HG02798 (cell line): ENCODE results near the gene STK17A.
"Not testable (repeated sequence)": the region's sequence is repeated elsewhere in the genome, so short reads cannot be mapped to it uniquely, and the experiment has no call there.

Source experiments
- ATAC-seq: cut with Tn5 transposase; IDR thresholded peaks from one replicate; pipeline ENCODE4 v1.9.1; 2021; ENCODE audit warnings: mild to moderate bottlenecking; ENCODE audit not compliant: unreplicated experiment, poor library complexity

STK17A gene

DNA sequence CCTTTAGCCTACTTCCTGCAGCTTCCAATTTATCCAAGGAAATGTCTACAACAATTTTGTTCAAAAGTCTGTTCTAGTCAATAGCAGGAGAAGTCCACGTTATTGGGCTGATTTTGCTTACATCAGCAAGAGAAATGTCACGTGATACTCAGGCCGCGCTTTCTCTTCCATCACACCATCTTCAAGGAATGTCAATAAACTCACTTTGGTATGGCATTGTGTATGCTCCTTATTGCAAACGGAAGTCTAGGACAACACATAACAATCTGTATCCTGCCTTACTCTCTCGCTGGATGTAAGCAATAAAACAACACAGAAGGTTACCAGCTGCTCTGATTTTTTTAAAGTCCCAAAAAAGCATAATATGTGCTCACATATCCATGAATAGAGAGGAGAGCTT, 17.1 kb upstream of the STK17A start:
- ATAC-seq = no peak

DNA sequence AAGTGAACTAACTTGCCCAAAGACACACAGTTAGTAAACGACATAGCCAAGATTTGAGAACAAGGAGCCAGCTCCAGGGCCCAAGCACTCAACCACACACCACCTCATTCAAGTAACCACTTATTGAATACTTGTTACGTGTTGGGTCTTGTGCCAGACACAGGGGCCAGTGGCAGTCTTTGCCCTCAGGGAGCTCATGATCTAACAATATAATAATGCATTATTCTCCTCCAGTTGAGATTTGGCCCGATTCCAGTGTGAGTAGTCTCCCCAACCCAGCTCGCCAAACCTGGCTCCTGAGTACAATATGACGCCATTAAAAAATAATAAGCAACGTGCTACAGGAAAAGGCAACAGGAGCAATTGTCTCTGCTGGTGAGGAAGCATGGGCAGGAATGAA, 14.4 kb upstream of the STK17A start:
- no peak for ATAC-seq

DNA sequence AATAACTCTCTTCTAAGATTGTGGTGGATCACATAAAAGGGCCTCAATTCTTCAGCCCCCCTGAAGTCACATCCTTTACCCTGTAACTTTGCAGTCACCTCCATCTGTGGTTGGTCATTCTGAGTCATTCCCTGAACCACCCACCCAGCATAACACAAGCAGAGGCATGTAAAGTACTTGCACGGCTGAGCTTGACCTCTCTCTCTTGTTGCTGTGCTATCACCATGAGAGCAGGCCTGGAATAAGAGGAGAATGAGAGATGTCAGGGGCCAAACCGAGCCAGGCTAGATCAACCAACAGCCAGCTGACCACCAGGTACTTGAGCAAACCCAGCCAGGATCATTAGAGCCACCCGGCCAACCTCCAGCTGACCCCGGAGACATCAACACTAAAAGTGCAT, 13.5 kb upstream of the STK17A start:
- peak; percentile 75 for ATAC-seq

DNA sequence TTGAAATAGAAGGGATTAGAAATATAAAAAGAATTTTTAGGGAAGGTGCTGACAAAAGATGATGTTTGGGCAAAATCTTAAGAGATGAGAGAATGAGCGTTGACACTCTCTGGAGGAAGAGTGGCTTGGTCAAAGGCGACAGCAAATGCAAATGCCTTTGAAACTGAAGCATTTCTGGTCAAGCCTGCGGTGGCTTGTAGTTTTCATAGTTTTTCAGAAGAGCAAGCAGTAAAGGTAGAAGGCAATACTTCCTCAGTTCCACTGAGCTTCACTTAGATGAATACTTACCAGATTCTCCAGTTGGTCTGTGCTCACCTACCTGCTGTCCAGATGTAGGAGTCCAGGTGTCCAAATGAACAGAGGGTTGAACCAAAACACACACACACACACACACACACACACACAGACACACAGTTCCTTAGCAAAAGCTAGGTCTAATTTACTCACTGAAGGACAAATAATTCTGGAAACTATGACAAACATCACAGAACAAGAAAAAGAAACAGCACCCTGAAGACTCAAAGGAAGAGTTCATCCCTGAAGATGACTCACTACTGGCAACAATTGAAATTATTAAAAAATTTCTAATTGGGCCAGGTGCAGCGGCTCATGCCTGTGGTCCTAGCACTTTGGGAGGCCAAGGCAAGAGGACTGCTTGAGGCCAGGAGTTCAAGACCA, 12.1 kb upstream of the STK17A start:
- peak; percentile 85 for ATAC-seq

DNA sequence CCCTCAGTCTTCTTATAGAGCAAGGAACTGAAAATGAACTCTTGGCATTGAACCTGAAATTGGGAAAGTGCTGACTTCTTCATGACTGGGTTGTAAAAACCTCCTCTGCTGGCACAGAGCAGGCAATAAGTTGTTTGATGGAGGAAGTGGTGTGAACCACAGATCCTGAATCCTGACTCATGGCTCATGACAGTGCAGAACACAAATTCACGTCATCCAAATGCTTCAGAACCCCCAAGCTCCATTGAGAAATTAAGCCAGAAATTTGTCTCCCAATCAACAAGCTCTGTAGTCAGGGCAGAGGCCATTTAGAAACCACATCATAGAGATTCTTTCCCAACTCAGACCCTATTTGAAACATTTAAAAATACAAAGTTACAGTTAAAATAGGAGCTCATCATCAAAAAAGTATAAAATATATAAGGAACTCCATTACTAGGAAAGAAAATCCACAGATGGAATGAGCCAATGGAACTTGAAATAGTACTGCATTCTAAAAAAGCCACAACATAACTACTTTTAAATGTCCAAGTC, 10.3 kb upstream of the STK17A start:
- no peak for ATAC-seq

DNA sequence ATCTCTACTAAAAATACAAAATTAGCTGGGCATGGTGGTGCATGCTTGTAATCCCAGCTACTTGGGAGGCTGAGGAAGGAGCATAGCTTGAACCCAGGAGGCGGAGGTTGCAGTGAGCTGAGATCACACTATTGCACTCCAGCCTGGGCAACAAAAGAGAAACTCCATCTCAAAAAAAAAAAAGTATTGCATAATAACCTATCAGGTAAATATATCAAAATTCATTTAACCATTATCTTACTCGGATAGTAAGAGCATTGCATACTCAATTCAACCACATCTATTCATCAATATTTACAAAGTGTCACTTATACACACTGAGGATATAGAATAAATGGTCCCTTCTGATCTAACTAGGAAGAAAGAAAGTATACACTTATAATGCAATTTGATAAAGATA, 9.1 kb upstream of the STK17A start:
- ATAC-seq = not testable (repeated sequence)

DNA sequence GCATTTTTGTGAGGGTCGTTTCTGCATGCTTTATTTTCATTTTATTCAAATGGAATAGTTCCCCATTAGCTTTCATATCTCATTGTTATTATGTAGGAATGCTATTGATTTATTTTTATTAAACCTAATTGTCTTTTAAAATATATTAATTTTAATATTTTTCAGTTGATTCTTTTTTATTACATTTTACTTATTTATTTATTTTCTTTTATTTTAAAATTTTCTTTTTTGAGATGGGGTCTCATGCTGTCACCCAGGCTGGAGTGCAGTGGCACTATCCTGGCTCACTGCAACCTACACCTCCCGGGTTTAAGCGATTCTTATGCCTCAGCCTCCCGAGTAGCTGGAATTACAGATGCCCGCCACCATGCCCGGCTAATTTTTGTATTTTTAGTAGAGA, 7.4 kb upstream of the STK17A start:
- no peak for ATAC-seq

DNA sequence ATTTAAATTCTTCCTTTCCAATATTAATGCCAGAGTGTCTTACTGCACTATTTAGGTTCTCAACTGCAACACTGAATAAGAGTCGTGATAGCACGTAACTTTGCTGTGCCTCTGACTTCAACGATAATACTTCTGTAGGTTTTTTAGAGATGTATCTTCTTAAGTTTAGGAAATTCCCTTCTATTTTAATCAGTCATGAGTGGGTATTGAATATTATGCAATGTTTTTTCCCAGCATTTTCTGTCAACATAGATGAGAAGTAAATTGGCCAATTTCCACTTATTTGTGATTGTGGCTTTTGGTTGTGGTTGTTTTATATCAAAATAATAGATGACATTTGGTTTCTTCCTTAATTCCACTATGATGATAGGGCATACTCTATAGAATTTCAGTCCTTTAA, 6.7 kb upstream of the STK17A start:
- ATAC-seq = no peak

DNA sequence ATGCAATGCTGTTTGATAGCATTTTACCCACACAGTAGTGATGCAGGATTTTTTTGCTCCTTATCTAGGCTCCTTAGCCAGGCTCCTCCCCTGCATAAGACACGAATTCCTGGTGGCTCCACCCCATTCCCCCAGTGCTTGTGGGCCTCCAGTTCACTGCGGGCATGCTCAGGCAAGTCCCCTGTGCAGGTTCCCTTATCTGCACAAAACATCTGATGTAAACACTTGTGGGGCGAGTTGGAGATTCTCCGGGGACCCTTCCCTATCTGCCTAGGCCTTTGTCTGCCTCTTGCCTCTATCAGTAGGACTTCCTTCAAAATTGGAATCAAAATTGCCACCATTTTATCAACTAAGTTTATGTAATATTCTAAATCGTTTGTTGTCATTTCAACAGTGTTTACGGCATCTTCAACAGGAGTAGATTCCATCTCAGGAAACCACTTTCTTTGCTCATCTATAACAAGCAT, 5.4 kb upstream of the STK17A start:
- no peak for ATAC-seq

DNA sequence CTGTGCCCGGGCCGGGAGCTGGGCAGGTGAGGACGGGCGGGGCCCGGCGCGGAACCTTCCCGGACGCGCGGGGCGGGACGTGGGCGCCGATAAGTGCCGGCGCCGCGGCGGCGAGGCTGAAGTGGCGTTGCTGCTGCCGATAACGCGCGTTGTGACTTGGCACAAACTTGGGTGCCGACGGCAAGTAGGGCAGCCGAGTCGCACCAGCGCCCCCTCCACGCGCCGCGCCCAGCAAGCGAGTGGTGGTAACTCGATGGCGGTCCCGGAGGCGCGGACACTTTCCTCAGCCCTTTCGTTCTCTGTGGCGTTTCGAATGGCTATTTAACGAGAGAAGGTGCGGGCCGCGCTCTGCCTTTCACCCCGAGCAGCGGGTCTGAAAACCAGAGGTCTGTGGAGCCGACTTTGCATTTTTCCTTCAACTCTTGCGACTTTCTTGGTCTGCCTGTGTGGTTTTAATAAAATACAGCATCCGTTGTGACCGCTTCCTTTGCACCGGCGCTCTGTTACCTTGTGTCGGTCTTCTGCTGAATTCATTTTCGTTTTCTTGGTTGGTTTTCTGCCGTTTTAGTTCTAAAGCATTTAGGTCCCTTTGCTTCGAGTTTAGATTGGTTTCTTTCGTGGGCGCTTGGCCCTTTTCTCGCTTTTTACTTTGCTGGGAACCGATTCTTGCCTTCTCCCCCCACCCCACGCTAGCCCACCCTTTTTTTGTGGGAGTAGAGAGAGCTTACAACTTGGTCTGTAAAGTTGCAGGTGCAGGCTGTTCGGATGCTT, 701 bp downstream of the STK17A start:
- peak; percentile 26 for ATAC-seq

DNA sequence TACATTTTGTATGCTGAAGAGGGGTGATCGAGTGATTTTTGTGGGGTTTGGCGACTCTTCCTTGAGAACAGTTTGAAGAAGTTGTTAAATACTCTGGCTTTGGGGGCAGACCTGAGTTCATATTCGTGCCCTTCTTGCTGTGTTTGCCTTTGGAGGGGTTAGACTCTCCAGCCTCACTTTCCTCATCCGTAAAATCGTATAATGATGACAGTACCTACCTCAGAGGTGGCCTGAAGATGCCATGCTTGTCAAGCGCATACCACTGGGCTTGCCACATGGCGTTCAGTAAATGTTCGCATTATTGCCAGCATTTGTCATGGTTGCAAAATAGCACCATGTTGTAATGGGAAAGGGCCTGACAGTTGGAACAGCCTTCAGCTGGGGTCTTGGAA, 1.3 kb downstream of the STK17A start:
- ATAC-seq = no peak

DNA sequence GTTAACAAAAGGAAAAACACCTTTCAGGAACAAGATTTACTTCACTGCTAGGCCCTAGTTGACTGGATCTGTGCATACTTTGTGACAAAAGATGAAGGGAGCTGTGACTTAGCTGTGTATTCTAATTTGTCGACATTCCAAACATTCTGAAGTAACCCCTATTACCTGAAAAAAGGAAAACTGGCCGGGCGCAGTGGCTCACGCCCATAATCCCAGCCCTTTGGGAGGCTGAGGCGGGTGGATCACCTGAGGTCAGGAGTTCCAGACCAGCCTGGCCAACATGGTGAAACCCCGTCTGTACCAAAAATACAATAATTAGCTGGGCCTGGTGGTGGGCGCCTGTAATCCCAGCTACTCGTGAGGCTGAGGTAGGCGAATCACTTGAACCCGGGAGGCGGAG, 1.8 kb downstream of the STK17A start:
- ATAC-seq = not testable (repeated sequence)

DNA sequence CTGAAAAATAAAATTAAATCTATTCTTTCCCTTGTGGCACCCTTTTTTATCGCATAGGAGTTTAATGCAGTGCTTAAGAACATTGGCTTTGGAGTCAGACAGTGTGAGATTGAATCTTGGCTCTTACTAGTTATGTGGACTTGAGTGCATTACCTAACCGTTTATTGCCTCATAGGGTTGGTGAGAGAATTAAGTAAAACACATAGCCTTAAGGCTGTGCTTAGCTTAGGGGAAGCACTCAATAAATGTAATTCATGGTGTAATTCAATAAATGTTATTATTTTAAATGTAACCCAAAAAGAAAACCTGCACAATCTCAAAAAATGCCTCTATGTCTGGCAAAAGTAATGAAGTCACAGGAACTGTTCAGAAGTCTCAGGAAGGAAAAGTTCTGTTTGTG, 2.7 kb downstream of the STK17A start:
- no peak for ATAC-seq

DNA sequence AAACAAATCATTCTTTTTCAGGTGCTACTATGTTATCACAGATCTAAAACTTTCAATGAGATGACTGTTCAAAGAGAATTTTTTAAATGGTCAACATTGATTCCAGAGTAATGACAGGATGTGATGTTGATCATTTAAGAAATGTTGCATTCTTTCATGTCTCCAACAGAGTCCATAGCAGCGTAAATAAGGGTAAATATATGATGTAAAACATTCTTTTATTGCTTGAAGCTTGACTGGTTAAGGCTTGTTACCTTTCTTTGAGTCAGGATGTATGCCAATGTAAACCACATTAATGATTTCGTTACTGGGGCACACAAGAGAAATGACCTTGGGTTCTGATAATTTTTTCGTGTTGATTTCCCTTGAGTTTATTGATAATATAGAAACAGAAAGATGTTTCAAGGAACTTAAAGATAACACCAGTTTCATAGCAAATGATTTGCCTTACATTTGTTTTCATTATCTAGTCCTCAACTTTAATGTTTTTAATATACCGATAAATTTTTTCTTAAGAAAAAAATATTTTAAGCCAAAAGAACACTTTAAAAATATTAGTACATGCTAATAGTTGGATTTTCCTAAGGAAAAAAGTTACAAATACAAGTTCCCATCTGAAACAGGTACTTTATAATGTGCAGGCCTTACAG, 3.5 kb downstream of the STK17A start:
- ATAC-seq = no peak

DNA sequence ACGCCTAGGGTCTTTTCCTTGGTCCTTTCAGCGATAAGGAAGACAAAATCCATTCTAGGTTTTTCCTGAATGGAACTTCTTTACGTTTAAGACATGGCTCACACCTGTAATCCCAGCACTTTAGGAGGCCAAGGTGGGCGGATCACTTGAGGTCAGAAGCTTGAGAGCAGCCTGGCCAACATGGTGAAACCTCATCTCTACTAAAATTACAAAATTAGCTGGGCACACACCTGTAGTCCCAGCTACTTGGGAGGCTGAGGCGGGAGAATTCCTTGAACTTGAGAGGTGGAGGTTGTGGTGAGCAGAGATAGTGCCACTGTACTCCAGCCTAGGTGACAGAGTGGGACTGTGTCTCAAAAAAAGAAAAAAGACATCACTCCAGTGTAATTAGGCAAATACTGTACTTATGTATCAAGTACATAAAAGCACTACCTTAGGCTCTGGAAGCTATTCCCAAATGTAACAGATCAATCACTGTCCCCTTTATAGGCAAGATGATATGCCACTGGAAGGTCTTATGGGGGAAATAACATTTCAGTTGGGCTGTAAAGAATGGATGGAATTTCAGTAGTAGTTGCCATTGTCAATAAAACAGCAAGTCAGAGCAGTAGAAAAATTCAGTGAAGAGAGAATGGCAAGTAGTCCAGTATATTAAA, 5.7 kb downstream of the STK17A start:
- ATAC-seq = no peak

DNA sequence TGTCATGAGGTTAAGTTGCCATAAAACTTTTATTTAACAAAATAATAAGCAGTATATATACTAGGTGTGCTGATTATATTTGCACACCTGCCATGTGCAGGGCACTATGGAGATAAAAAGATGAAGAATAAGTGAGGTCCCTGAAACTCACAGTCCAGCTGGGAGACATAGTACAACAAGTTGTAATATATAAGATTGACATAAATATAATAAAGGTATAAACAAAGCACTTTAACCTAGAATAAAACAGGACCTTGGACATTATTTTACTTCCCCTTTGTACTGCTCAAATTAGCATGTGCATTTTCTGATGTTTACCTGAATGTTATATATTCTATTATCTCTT, 6.2 kb downstream of the STK17A start:
- no peak for ATAC-seq

DNA sequence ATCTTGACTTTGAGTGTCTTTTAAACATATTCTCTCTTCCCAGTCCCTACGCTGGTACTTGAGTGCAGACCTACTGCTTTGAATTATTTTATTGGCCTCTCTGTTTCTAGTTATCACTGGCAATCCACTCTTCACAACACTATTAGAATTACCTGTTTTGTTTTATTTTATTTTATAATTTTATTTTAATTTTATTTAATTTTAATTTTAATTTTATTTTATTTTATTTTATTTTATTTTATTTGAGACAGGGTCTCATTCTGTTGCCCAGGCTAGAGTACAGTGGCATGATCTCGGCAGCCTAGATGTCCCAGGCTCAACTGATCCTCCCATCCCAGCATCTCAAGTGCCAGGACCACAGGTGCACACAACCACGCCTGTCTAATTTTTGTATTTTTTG, 6.8 kb downstream of the STK17A start:
- no peak for ATAC-seq

DNA sequence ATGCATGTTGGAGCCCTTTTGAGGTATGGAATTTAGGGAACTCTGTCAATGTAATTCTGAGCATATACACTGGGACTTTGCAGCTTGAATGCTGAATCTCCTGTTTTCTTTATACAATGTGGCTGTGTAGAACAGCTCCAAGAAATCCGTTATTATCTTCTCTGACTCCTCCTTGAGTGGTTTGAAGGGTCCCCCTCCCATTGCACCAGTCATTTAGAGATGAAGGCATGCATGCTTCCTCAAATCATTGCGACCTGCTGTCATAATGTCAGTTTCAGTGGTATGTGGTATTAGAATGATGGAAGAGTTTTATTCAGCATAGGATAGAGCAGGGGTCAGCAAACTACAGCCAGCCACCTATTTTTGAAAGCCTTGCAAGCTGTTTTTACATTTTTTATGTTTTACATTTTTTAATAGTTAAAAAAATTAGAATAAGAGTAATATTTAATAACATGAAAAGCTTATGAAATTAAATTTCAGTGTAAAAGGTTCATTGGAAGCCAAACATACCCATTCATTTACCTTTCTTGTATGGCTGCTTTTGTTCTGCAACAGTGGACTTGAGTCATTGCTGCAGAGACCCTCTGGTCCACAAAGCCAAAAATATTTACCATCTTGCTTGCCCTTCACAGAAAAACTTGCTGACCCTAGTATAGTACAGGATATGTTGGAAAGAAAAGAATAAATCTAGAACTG, 8.1 kb downstream of the STK17A start:
- peak; percentile 70 for ATAC-seq

DNA sequence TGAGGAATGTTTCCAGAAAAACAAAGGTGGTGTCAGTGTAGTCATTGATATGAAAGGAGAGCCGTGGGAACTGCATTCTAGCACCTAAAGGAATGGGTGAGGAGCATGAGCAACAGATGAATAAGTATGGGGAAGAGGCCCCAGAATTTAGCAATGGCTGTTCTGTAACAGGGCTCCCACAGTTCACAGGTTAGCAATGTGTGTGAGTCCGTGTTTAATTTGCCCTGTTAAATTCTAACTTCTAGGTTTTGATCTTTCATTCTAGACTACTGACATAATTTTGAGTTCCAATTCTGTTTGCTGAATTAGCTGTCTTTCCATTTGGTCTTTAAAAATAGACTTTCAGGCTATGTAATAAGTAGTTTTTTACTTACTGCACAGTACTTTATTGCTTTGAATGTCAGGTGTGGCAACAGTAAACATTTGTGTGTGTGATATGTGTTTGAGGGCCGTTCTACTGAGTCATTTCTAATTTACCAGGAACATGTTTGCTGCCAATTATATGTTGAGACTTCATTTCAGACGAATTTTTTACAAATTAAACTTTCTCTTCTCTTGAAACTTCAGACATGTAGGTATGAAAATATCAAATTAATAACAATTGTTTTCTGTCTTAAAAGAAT, 8.8 kb downstream of the STK17A start:
- ATAC-seq = peak; percentile 30

DNA sequence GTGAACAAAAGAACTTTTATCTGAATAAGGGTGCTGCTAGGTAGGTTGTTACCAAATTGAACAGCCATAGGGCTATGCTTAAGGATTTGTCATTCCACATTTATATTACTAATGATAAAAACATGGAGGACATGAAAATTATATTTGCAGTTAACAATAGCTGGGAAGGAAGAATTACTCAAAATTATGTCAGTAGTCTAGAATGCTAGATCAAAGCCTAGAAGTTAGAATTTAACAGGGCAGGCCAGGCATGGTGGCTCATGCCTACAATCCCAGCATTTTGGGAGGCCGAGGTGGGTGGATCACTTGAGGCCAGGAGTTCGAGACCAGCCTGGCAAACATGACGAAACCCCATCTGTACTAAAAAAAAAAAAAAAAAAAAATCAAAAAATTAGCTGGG, 9.4 kb downstream of the STK17A start:
- ATAC-seq = no peak
